ENCODE data around the gene CACNA2D3.

Gene CACNA2D3

DNA sequence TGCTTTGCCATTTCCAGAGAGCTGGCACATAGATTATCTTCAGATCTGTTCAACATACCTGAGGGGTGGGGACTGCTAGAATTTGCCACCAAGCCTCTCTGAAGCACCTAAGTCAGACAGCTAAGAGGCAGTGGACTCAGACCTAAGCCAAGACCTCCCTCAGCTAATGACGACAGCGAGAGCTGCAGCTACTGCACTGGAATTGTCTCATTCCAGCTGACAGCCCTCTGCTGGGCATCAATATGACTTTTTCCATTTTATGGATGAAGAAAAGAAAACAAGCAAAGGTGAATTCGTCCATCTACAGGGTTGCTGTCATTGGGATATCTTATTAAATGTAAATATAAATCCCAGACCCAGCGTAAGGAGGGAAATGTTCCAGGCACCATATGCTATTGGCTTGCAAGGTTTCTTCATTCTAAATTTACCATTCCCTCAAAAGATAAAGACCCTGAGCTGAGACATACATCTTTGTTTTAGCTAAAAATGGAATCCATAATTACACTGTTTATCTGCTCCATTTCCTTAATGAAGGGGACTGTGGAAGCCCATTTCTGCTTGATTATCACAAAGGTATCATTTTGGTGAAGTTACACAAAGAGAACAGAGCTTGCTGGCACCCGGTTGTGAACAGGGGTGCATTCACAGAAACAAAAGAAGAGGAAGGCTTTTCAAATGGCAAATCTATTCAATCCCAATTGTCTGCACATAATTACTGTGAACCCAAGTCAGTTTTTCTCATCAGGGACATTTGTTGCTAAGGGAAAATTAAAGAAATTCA is 891.0 kb downstream of the CACNA2D3 start:
- Histone ChIP-seq H3K9ac (ENCODE audit: low read length) (no peak overlapping the region), H3K9me3 (ENCODE audit: control insufficient read depth, low read depth, low read length) (no peaks in the 10 kb centered on the region), H3K4me1 (ENCODE audit: control insufficient read depth, low read depth, low read length) (no peaks in the 10 kb centered on the region), H3K4me3 (ENCODE audit: low read length) (no peak overlapping the region), H3K27ac (ENCODE audit: low read length) (no peak overlapping the region), H3K36me3 (ENCODE audit: control insufficient read depth, low read depth, low read length) (no peaks in the 10 kb centered on the region), H3K27me3 (ENCODE audit: control insufficient read depth, insufficient read depth, low read length) (no peaks in the 10 kb centered on the region)

DNA sequence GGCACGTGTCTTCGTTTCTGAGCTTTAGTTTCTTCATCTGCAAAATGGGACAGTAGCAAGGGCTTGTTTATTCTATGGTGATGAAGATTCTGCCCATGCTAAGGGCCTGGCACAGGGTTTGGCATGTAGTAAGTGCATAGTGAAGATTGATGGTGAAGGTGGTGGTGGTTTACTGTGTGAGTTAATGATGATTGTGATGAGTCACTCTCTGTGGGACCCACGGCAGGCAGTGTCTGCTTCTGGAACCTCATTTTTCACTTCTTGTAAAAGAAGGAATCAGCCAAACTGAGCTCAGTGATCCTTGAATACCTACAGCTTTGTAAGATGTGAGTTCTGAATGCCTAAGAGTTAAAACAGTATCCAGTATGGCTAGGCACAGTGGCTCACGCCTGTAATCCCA is 891.7 kb downstream of the CACNA2D3 start:
- Histone ChIP-seq H3K4me1 (ENCODE audit: control insufficient read depth, low read depth, low read length) (no peaks in the 10 kb centered on the region), H3K4me3 (ENCODE audit: low read length) (no peak overlapping the region), H3K27ac (ENCODE audit: low read length) (no peak overlapping the region), H3K36me3 (ENCODE audit: control insufficient read depth, low read depth, low read length) (no peaks in the 10 kb centered on the region), H3K9me3 (ENCODE audit: control insufficient read depth, low read depth, low read length) (no peaks in the 10 kb centered on the region), H3K9ac (ENCODE audit: low read length) (no peak overlapping the region), H3K27me3 (ENCODE audit: control insufficient read depth, insufficient read depth, low read length) (no peaks in the 10 kb centered on the region)

GRCh38 chr3:55014906-55015305 is 892.6 kb downstream of the CACNA2D3 start:
- Histone ChIP-seq H3K4me3 (ENCODE audit: low read length) (no peak overlapping the region), H3K36me3 (ENCODE audit: control insufficient read depth, low read depth, low read length) (no peaks in the 10 kb centered on the region), H3K4me1 (ENCODE audit: control insufficient read depth, low read depth, low read length) (no peaks in the 10 kb centered on the region), H3K27ac (ENCODE audit: low read length) (no peak overlapping the region), H3K9ac (ENCODE audit: low read length) (no peak overlapping the region), H3K27me3 (ENCODE audit: control insufficient read depth, insufficient read depth, low read length) (no peaks in the 10 kb centered on the region), H3K9me3 (ENCODE audit: control insufficient read depth, low read depth, low read length) (no peaks in the 10 kb centered on the region)

- no peaks in the 10 kb centered on the region for H3K27me3 ChIP-seq (ENCODE audit: control insufficient read depth, insufficient read depth, low read length)
- H3K27ac ChIP-seq (ENCODE audit: low read length) = no peak overlapping the region
- H3K36me3 ChIP-seq (ENCODE audit: control insufficient read depth, low read depth, low read length) = no peaks in the 10 kb centered on the region
- H3K4me3 ChIP-seq (ENCODE audit: low read length) = no peak overlapping the region
- no peaks in the 10 kb centered on the region for H3K4me1 ChIP-seq (ENCODE audit: control insufficient read depth, low read depth, low read length)
- H3K9me3 ChIP-seq (ENCODE audit: control insufficient read depth, low read depth, low read length) = no peaks in the 10 kb centered on the region
- no peak overlapping the region for H3K9ac ChIP-seq (ENCODE audit: low read length)
These were observed 895.5 kb downstream of the CACNA2D3 start for GRCh38 chr3:55017876-55018275.

GRCh38 chr3:55030938-55031337 is 908.6 kb downstream of the CACNA2D3 start:
- H3K27ac ChIP-seq (ENCODE audit: low read length) = no peak overlapping the region
- H3K36me3 ChIP-seq (ENCODE audit: control insufficient read depth, low read depth, low read length) = no peaks in the 10 kb centered on the region
- H3K27me3 ChIP-seq (ENCODE audit: control insufficient read depth, insufficient read depth, low read length) = no peaks in the 10 kb centered on the region
- H3K9me3 ChIP-seq (ENCODE audit: control insufficient read depth, low read depth, low read length) = no peaks in the 10 kb centered on the region
- H3K4me1 ChIP-seq (ENCODE audit: control insufficient read depth, low read depth, low read length) = no peaks in the 10 kb centered on the region
- H3K4me3 ChIP-seq (ENCODE audit: low read length) = no peak overlapping the region
- H3K9ac ChIP-seq (ENCODE audit: low read length) = no peak overlapping the region

DNA sequence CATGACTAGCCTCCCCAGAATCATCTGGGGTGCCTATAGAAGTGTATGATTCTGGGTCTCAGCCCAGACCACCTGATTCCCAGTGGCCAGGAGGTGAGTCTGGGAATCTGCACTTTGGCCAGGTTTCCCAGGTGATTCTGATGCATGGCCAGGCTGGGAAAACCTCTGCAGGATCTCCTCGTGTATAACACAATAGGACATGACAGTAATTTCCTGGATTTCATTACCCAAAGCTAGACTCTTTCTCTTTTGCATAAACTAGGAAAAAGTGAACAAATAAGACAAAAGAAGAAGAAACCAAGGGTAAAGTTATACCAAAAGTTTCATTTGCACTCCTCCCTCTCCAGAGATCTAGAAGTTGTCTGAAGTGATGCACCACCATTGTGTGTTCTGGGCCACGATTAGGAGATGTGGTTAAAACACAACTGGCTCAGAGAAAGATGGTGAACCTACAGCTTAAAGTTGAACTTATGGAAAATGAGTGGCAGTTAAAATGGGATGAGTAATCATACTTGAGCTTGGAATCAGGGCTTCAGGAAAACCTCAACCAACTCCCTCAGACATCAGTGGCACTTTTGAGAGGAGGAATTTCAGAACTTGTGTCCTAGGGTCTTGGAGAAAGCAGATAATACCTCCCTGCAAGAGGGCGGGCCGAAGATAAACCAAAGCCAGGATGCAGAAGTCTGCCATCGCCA is 914.7 kb downstream of the CACNA2D3 start:
- H3K27me3 ChIP-seq (ENCODE audit: control insufficient read depth, insufficient read depth, low read length) = no peaks in the 10 kb centered on the region
- H3K36me3 ChIP-seq (ENCODE audit: control insufficient read depth, low read depth, low read length) = no peaks in the 10 kb centered on the region
- no peak overlapping the region for H3K27ac ChIP-seq (ENCODE audit: low read length)
- no peaks in the 10 kb centered on the region for H3K4me1 ChIP-seq (ENCODE audit: control insufficient read depth, low read depth, low read length)
- no peak overlapping the region for H3K4me3 ChIP-seq (ENCODE audit: low read length)
- H3K9me3 ChIP-seq (ENCODE audit: control insufficient read depth, low read depth, low read length) = no peaks in the 10 kb centered on the region
- no peak overlapping the region for H3K9ac ChIP-seq (ENCODE audit: low read length)

GRCh38 chr3:55042591-55042990 is 920.2 kb downstream of the CACNA2D3 start:
- Histone ChIP-seq H3K9me3 (ENCODE audit: control insufficient read depth, low read depth, low read length) (no peaks in the 10 kb centered on the region), H3K4me3 (ENCODE audit: low read length) (no peak overlapping the region), H3K4me1 (ENCODE audit: control insufficient read depth, low read depth, low read length) (no peaks in the 10 kb centered on the region), H3K9ac (ENCODE audit: low read length) (no peak overlapping the region), H3K36me3 (ENCODE audit: control insufficient read depth, low read depth, low read length) (no peaks in the 10 kb centered on the region), H3K27ac (ENCODE audit: low read length) (no peak overlapping the region), H3K27me3 (ENCODE audit: control insufficient read depth, insufficient read depth, low read length) (no peaks in the 10 kb centered on the region)

GRCh38 chr3:55044486-55044885 is 922.1 kb downstream of the CACNA2D3 start:
- Histone ChIP-seq H3K9ac (ENCODE audit: low read length) (no peak overlapping the region), H3K9me3 (ENCODE audit: control insufficient read depth, low read depth, low read length) (no peaks in the 10 kb centered on the region), H3K27me3 (ENCODE audit: control insufficient read depth, insufficient read depth, low read length) (no peaks in the 10 kb centered on the region), H3K4me3 (ENCODE audit: low read length) (no peak overlapping the region), H3K36me3 (ENCODE audit: control insufficient read depth, low read depth, low read length) (no peaks in the 10 kb centered on the region), H3K4me1 (ENCODE audit: control insufficient read depth, low read depth, low read length) (no peaks in the 10 kb centered on the region), H3K27ac (ENCODE audit: low read length) (no peak overlapping the region)

DNA sequence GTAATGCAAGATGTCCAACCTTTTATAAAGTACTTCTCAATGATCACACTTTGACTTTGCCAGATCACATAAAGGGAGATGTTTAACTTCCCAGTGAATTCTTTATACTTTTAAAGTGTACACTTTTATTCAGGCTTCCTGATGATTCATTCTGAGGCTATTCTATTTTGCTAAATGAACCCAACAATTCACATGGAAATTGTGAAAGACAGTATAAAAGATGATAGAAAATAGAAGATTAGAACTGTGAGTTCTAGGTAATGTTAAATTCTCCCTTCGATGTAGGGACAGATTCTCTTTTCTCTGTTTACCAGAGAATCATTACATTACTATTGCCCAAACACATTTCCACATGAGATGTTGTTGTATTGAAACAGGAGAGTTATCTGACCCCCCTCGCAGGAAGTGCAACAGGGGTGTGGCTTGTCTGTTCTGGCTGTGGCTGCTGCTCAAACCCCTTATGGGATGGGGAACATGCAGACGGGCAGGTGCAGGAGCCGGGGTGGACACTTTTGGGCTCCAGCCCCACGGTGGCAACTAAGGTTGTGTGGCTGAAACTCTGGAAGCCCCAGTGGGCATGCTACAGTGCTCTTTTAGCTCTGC is 936.8 kb downstream of the CACNA2D3 start:
- H3K27ac ChIP-seq (ENCODE audit: low read length) = no peak overlapping the region
- no peak overlapping the region for H3K9ac ChIP-seq (ENCODE audit: low read length)
- no peaks in the 10 kb centered on the region for H3K36me3 ChIP-seq (ENCODE audit: control insufficient read depth, low read depth, low read length)
- H3K9me3 ChIP-seq (ENCODE audit: control insufficient read depth, low read depth, low read length) = peaks cover 8% of the 10 kb centered on the region
- no peak overlapping the region for H3K4me3 ChIP-seq (ENCODE audit: low read length)
- no peaks in the 10 kb centered on the region for H3K27me3 ChIP-seq (ENCODE audit: control insufficient read depth, insufficient read depth, low read length)
- H3K4me1 ChIP-seq (ENCODE audit: control insufficient read depth, low read depth, low read length) = no peaks in the 10 kb centered on the region

- H3K27me3 ChIP-seq (ENCODE audit: control insufficient read depth, insufficient read depth, low read length) = no peaks in the 10 kb centered on the region
- no peaks in the 10 kb centered on the region for H3K4me1 ChIP-seq (ENCODE audit: control insufficient read depth, low read depth, low read length)
- no peaks in the 10 kb centered on the region for H3K9me3 ChIP-seq (ENCODE audit: control insufficient read depth, low read depth, low read length)
- no peaks in the 10 kb centered on the region for H3K36me3 ChIP-seq (ENCODE audit: control insufficient read depth, low read depth, low read length)
- no peak overlapping the region for H3K4me3 ChIP-seq (ENCODE audit: low read length)
- H3K27ac ChIP-seq (ENCODE audit: low read length) = no peak overlapping the region
- no peak overlapping the region for H3K9ac ChIP-seq (ENCODE audit: low read length)
These were observed 938.8 kb downstream of the CACNA2D3 start for GRCh38 chr3:55060896-55061719.

- no peaks in the 10 kb centered on the region for H3K36me3 ChIP-seq (ENCODE audit: control insufficient read depth, low read depth, low read length)
- no peaks in the 10 kb centered on the region for H3K27me3 ChIP-seq (ENCODE audit: control insufficient read depth, insufficient read depth, low read length)
- no peak overlapping the region for H3K27ac ChIP-seq (ENCODE audit: low read length)
- H3K9ac ChIP-seq (ENCODE audit: low read length) = no peak overlapping the region
- no peak overlapping the region for H3K4me3 ChIP-seq (ENCODE audit: low read length)
- no peaks in the 10 kb centered on the region for H3K4me1 ChIP-seq (ENCODE audit: control insufficient read depth, low read depth, low read length)
- H3K9me3 ChIP-seq (ENCODE audit: control insufficient read depth, low read depth, low read length) = no peaks in the 10 kb centered on the region
These were observed 939.3 kb downstream of the CACNA2D3 start for GRCh38 chr3:55061720-55062034.
